ENCODE measurements around the gene CAND2.
"Not testable (repeated sequence)": the region's sequence is repeated elsewhere in the genome, so short reads cannot be mapped to it uniquely, and the experiment has no call there.

Gene CAND2

GRCh38 chr3:12772462-12772861, 24.0 kb upstream of the CAND2 start:
- no peak for DNase-seq

GRCh38 chr3:12773030-12773709, 23.3 kb upstream of the CAND2 start:
- no peak for DNase-seq

- DNase-seq: no peak
Measured at GRCh38 chr3:12773710-12774086, 22.8 kb upstream of the CAND2 start.

- DNase-seq: no peak
Measured at GRCh38 chr3:12774619-12775018, 21.9 kb upstream of the CAND2 start.

- DNase-seq: no peak
Measured at GRCh38 chr3:12775226-12775625, 21.3 kb upstream of the CAND2 start.

- not testable (repeated sequence) for DNase-seq
Measured at GRCh38 chr3:12775970-12776369, 20.5 kb upstream of the CAND2 start.

GRCh38 chr3:12777171-12777570, 19.3 kb upstream of the CAND2 start:
- no peak for DNase-seq

GRCh38 chr3:12780751-12781150, 15.7 kb upstream of the CAND2 start:
- no peak for DNase-seq

- DNase-seq: no peak
Measured at GRCh38 chr3:12782172-12782815, 14.2 kb upstream of the CAND2 start.

GRCh38 chr3:12785096-12785495, 11.4 kb upstream of the CAND2 start:
- no peak for DNase-seq

- not testable (repeated sequence) for DNase-seq
Measured at GRCh38 chr3:12787346-12787745, 9.1 kb upstream of the CAND2 start.

GRCh38 chr3:12787967-12788690, 8.4 kb upstream of the CAND2 start:
- not testable (repeated sequence) for DNase-seq

- DNase-seq: no peak
Measured at GRCh38 chr3:12791430-12791829, 5.0 kb upstream of the CAND2 start.

- no peak for DNase-seq
Measured at GRCh38 chr3:12793701-12794100, 2.8 kb upstream of the CAND2 start.

- no peak for DNase-seq
Measured at GRCh38 chr3:12797124-12797891, 828 bp downstream of the CAND2 start.

GRCh38 chr3:12797892-12798558, 1.5 kb downstream of the CAND2 start:
- no peak for DNase-seq

GRCh38 chr3:12798559-12799179, 2.2 kb downstream of the CAND2 start:
- no peak for DNase-seq

- no peak for DNase-seq
Measured at GRCh38 chr3:12799525-12800440, 3.3 kb downstream of the CAND2 start.

GRCh38 chr3:12803371-12803770, 6.9 kb downstream of the CAND2 start:
- DNase-seq: no peak

GRCh38 chr3:12807066-12807465, 10.6 kb downstream of the CAND2 start:
- DNase-seq: no peak

Data from NCI-H510A (cell line).